OCI-M1 (cell line): Measurements from ENCODE around the gene CEP295NL.
"Not testable (repeated sequence)": the region's sequence is repeated elsewhere in the genome, so short reads cannot be mapped to it uniquely, and the experiment has no call there.

Source experiments
- DNase-seq: peaks from one replicate; lab custom pipeline; 2025; lab: John Stamatoyannopoulos, UW

CEP295NL gene

DNA sequence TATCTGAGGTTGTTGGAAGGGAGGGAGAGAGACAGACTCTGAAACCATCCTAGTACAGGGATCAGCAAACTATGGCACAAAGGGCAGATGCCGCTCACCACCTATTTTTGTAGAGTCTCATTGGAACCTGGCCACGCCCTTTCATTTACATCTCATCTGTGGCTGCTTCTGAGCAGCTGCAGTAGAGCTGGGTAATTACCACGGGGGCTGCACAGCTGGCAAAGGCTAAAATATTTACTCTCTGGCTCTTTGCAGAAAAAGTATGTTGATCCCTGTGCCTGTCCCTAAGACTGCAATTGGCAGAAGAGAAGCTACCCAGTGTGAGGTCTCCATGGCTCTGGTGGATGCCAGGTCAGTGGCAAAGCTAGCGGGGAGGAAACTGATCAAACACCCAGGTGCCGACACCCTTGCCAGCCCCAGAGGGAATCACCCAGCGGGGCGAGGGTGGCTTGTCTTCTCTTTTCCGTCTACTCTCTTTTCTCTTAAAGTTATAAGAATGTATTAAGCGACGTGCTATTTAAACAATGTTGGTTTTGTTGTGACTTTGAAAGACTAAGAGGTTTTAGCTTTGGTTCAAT, 14.0 kb downstream of the CEP295NL start:
- no peak for DNase-seq

DNA sequence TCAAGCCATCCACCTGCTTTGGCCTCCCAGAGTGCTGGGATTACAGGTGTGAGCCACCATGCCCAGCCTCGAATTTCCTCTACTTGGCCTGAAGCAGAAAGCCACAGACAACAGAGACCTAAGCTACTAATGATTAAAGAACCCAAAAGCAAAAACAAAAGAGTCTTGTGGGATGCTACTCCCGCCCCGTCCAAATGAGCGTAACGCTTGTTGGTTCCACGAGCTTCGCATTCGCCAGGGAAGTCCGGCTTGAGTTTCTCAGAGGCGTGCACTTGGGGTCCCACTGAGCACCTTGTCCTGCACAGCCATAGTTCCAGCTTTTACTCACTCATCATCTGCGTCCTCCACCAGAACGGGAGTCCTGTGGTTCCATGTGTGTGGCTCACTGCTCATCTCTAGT, 16.0 kb downstream of the CEP295NL start:
- DNase-seq: no peak

DNA sequence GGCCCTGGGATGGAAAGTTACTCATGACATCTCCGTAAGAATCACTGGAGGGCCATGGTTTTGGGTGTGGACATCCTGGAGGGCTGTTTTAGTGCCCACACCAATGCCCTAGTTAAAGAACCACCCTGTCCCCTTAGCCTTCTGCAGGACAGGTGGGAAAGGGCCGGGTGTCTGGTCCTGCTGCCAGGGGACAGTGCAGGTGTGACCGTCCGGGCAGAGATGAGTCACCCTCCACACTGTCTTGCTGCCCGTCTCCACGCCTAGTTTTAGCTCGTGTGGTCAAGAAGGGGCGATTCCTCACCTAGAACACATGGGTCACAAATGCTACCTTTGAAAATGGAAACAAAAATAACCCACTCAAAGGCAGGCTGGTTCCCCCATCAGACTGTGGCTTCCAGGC, 17.0 kb downstream of the CEP295NL start:
- no peak for DNase-seq

DNA sequence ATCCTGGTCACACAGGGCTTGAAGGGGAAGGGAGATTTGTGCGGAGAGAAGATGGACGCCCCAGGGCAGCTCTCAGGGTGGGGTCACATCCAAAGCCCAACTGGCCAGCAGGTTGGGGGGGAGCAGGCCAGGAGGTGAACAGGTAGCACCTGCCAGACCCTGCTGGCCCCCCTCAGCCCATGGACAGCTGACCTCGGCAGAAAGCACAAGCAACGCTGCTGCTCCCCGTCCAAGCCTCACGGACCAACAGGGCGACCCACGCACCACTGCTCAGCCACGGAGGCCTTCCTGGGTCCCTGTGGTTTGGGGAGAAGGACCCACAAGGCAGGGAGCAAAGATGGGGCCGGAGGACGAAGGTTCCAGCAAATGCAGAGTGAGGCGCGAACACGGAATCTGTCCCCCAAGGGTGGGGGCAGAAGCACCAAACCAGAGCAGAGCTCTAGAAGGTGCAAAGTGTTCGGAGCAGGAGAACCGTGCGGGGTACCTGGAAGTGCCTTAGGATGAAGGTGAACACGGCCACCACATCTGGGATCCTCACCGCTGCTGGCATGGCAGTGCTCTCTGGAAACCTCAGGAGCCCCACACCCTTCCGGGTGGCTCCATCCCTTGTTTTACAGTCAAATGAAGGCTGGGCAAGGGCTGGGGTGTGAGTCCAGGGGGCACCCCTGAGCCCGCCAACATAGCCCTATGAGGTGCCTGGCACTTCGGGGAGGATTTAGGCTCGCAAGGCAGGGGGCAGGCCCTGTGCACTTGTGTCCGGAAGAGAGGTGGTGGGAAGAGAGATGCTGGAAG, 17.9 kb downstream of the CEP295NL start:
- DNase-seq: no peak

DNA sequence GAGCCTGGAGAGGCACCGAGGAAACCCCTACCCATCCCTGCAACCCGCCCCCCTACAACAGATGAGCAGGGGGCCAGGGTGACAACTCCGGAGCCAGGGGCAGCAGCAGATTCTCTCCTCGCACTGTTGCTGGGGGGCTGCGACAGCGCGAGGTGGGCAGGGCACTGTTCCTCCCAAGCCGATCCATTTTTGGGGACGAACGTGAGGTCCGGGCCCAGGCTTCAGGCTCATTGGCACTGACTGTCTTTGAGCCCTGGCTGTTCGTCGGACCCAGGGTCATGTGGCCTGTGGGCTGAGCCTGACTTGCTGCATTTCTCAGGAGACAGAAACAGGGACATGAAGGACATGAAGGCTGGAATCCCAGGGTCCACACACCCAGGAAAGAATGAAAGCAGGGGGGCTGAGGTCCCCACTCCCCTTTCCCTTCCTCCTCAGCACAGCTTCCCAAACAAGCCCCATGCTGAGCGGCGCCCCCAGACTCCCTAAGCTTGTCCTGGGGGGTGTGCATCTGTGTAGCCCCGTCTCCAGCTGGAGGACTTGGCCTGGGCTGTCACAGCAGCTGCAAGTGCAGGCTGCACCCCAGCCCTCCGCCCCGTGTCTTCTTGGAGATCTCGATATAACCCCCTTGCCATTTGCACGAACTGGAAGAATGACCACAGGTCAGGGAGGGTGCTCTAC, 18.7 kb downstream of the CEP295NL start:
- DNase-seq: no peak

DNA sequence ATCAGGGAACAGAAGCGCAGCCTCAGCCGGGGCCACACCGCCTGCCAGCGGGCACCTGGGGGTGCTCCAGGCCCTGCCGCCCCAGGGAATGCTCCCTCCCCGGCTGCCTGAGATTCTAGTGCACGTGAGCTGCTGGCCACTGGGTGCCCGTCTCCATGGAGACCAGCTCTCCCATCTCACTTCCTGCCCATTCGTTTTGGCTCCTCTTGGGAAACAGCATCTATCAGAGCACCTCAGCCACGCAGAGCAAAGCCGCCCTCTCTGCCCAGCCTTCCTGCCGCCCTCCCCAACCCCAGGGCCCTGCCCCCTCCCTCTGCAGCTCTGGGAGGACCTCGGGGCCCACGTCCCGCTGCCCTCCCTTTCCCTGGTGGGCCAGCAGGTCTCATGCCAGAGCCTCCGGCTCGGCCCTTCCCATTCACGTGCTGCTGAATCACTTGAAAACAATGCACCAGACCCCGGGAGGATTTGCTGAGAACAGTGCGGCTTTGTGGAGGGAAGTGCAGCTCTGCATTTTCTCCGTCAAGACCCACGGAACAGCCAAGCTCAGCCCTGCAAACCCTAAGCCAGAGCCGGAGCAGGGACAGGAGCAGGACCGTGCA, 19.4 kb downstream of the CEP295NL start:
- DNase-seq: no peak

DNA sequence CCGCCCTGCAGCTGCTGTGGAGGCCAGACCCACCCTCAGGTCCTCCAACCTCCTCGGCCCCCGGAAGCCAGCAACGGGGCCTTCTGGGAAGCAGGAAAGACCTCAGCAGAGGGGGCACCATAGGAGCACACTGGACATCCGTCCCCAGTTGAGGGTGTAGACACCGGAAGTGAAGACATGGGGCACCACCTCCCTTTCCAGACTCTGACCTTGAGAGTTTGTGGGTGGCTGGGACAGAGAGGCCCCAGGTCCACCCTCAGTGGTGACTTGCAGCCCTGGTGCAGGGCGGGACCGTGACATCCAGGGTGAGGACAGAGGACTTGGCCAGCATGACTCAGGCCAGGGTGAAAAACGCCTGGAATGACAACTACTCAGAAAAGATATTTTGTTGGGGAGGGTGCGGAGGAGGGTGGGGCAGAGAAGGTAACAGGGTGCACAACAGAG, 19.9 kb downstream of the CEP295NL start:
- no peak for DNase-seq

DNA sequence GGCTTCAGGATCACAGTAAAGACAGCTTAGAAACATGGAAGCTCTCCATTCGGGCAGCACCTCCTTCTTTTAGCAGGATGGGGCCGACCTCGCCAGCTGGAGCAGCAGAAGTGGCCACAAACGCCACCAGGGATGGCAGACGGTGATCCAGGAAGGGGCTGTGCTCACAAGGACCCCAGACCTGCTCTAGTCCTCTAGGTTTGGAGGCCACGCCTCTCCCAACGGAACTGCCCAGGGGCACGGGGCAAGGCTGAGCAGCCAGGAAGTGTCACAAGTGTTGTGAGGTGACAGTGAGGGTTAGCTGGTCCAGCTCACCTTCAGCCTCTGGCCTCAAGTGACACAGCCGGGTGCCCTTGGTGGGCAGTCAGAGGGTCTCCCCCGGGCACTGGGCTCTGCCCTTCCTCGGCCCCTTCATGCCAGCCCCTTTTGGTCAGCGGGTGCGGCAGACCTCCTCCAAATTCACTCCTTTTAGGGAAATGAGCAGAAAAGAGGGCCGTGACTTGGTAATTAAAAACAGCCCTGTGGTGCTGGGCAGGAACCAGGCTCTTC, 20.4 kb downstream of the CEP295NL start:
- no peak for DNase-seq

DNA sequence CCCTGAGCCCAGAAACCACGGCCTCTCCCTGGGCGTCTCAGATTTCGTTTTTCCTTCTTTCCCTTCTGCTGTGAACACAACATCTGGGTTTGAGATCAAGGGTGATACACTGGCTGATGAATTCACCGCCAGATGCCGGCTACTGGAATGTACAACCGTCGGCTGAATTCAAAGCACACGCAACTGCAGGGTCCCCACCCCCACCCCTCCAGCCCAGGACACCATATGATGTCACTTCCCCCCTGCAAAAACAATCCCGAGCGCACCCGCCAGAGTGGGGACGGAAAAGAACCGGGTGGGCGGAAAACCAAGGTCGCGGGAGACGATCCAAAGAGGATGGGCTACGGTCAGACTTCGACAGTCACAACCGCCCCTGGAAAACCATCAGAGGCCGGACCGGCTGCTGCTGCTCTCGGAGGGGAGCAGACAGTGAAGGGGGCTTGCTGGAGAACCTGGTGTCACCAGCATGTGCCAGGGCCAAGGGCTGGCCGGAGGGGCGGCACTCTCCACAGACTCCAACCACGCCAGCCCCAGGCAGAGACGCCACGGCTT, 23.3 kb downstream of the CEP295NL start:
- no peak for DNase-seq

DNA sequence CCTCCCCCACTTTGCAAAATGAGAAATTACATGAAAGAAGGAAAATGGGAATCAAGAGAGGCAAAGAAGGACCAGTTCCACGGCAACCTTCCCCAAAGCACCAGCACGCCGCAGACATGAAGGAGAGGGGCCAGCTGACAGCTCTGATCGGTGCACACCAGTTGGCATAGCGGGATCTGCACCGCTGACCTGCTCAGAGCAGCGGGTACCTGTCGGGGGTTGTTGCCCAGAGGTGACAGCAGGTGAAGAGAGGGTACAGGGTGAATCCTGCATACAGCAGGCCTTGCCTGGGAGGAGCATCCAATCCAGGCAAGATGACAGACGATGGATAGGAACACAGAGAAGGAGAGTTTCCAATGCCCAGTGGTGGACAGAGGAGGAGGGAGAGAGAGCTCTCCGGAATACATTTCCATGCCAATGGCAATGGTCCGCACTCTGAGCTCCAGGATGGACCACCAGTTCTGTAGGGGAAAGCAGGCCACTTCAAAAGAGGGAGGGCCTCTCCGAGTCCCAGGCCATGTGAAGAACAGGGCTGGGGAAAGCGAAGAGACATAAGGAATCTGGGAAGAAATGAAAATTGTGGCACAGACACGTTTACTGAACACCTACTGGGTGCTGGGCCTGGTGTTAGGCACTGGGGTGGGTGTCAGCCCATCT, 24.0 kb downstream of the CEP295NL start:
- DNase-seq: no peak

DNA sequence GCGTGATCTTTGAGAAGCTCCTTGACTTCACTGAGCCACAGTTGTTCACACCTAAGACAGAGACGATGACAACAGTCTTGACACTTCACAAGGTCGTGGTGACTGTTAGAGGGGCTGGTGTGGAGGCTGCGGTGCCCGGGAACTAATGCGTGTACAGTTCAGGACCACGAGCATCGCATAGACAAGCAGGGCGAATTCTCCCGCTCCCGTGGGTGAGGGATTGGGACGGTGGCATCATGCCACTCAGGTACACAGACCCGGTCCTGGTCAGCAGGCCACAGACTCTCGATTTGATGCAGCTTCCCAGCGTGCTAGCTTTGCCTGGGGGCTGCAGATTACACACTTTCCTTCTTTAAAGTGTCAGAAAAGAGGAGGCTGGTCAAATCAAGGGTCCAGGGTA, 24.7 kb downstream of the CEP295NL start:
- DNase-seq: no peak

DNA sequence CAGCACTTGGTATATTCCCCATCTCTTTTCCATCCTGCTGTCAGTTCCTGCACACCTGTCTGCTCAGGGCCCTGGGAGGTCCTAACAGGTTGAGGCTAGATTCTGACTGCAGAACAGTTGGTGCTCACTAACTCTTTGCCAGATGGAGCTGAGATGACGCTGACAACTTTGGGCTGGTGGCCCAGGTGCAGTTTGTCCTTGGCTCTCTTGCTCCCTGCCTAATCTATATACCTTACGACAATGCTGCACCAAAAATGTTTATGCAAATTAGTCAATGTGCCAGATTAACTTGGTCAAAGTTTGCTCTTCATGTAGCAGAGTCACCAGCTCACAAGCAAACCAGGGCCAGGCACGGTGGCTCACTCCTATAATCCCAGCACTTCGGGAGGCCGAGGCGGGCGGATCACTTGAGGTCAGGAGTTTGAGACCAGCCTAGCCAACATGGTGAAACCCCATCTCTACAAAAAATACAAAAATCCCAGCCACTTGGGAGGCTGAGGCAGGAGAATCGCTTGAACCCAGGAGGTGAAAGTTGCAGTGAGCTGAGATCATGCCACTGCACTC, 26.0 kb downstream of the CEP295NL start:
- DNase-seq: not testable (repeated sequence)

DNA sequence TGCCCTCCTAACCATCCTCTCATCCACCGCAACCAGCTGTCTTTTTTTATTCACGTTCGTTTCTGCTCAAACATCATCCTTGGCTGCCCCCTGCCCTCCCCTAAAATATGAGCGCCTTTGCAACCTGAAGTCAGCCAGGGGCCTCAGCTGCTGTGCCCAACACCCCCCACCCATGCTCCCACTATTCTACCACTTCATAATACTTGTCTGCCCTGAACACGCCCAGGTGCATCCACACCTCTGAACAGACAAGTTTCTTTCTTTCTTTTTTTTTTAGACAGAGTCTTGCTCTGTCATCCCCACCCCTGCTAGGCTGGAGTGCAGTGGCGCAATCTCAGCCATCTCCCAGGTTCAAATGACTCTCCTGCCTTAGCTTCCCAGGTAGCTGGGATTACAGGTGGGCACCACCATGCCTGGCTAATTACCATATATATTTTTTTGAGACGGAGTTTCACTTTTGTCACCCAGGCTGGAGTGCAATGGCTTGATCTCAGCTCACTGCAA, 26.9 kb downstream of the CEP295NL start:
- DNase-seq: no peak

DNA sequence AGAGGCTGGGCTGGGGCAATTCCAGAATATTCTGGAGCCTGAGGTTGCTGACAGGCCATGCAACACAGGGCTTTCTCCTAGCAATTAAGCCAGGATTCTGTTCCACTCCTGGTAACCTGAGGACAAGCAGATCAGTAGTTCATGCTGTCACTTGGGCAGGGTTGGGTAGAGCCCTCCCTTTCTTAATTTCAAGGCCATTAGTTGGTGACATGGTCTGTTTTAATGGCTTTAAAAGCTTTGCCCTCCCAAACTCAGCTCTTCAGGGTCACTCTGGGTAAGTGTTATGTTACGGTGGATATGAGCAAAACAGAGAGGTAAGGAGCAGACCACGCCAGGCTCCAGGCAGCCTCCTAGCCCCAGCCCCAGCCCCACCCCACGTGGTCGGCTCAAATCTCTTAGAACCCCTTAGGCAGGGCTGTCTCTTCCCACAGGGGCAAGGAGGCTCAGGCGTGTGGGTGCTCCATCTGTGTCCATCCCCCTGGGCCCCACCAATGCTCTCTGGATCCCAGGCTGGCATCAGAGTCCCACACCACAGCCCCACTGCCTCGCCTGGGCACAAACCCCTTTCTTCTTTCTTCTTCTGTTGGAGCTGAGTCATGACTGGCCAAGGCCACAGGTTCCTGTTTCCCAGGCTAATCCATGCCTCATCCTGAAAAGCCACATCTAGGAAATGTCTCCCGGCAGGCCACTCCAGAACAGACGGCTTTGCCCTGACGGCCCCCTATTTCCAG, 27.5 kb downstream of the CEP295NL start:
- DNase-seq: no peak

DNA sequence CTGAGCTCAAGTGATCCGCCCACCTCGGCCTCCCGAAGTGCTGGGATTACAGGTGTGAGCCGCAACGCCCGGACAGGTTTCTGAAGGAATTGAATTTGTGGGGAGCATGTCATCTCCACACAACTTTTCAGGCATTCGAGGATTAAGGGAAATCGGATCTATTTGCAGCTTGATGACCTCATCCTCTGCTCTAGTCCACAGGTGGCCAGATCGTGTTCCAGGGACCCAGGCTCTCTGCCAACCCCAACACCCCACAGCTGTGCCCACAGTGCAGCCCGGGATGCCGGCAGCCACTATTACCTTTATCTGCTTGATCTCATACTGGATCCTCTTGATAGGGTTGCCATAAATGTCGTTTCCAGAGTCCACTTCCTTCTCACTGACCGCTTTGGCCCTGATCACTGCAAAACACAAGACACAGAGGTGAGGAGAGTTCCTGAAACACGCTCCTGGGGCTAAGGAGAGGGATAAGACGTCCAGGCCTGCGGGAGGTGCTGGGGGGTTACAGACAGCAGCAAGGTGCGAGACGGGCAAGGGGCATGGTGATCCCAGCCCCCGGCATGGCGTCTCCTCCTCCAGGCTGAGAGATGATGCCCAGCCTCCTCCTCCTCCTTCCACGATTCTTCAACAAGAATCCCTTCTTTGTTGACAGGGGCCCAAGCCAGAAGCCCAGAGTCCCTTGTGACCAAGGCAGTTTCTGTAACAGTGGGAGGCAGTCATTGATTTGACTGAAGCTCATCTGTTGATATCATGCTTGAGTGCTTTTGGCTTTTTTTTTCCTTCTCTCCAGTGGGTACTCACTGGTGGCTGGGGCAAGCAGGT, 29.3 kb downstream of the CEP295NL start:
- no peak for DNase-seq

DNA sequence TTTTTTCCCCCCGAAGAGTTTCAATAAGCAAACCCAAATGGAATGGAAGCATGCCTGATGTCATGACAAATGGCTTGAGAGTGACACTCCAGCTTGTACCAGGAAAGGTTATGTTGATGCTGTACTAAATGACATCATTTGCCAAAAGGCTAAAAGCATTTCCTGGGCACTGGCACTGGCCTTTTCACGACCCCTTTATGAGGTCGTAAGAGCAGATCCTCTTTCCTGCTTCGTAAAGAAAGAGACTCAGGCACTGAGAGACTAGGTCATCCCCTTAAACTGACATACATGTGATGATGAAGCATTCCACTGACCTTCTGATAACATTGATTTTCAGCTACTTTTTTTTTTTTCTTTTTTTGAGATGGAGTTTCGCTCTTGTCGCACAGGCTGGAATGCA, 30.5 kb downstream of the CEP295NL start:
- DNase-seq: no peak

DNA sequence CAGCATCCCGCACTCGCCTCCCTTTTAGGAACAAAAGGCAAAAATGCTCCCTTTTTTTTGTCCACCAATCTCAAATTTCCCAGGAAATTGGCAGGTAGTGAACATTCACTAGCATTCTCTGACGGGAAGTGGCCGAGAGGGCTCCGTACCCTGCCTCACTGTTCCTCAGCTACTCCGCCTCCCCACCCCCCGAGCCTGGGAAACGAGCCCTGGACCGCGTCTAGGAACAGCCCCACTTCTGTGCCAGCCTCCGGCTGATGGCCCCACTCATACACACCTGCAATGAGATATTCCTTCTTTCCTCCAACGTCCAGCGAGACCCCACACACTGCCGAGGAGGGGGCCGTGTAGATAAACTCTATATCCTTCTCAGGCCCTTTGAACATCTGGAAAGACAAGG, 32.4 kb downstream of the CEP295NL start:
- no peak for DNase-seq

DNA sequence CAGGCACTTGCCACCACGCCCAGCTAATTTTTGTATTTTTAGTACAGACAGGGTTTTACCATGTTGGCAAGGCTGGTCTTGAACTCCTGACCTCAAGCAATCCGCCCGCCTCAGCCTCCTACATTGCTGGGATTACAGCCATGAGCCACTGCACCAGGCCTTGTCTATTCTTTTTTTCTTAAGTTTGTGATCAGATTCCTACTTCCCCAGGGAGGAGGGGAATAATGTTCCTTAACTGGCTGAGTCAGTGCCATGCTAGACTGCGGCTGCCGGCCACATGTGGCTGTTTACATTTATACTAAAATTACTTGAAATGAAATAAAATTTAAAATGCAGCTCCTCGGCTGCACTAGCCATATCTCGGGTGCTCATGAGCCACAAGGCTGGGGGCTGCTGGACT, 34.6 kb downstream of the CEP295NL start:
- DNase-seq: no peak

DNA sequence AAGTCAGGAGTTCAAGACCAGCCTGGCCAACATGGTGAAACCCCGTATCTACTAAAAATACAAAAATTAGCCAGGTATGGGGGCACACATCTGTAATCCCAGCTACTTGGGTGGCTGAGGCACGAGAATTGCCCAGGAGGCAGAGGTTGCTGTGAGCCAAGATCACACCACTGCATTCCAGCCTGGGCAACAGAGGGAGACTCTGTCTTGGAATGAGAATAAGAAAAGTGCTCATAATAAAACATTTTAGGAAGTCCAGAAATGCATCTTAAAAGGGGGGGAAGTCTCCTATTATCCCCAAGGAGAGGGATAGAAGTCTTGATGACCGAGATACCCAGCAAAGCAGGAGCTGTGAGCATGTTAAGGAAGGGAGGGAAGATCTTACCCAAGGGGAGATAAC, 36.0 kb downstream of the CEP295NL start:
- DNase-seq: not testable (repeated sequence)
